ENCODE data around the gene GFRAL. TPM values are rescaled to one million over a fixed set of nuclear protein-coding genes. Genes with fewer than 3 reads are reported as not detected.

GFRAL gene
- total RNA-seq, 1 experiment from 2014 or later = not detected

DNA sequence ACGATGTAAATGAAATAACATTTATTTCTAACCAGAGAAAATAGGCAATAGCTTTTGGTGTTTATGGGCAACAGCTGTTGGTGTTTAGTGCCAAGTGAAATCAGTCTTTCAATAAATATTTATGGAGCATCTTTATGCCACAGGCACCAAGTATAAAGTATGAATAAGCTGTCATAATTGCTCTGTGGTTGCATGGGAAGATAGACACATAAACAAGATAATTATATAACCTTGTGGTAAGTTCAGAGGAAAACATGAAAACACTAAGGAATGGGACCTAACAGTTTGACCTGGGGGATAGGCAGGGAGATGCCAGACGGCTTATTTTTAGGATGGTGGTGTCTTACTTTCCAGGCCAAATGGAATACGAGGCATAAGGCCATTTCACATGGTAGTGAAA is 110.9 kb downstream of the GFRAL start:
- H3K23ac ChIP-seq (ENCODE audit: insufficient read length, low read depth, low read length) = no peak overlapping the region
- H3K27ac ChIP-seq (ENCODE audit: insufficient read length, low read depth, low read length) = no peak overlapping the region
- H2BK15ac ChIP-seq (ENCODE audit: low read depth, low read length) = no peak overlapping the region
- no peak for DNase-seq
- Mint-ChIP-seq H3K27ac (no peak overlapping the region), H3K27me3 (ENCODE audit: low read depth) (no peaks in the 10 kb centered on the region), H3K4me3 (no peak overlapping the region), H3K4me1 (peaks cover 10 to 13% of the 10 kb centered on the region in 2 experiments), H3K9me3 (no peaks in the 10 kb centered on the region), H3K36me3 (ENCODE audit: insufficient read depth in 1 of 3, low read depth in 3 of 3) (no peaks in the 10 kb centered on the region)
- no peaks in the 10 kb centered on the region for H3K79me2 ChIP-seq (ENCODE audit: insufficient read depth, low read length)
- H2AK5ac ChIP-seq (ENCODE audit: insufficient read length, low read length) = no peak overlapping the region
- no peak overlapping the region for H2AFZ ChIP-seq (ENCODE audit: low read length)
- no peaks in the 10 kb centered on the region; the same call in 1 of the 2 replicates for H3K4me1 ChIP-seq (ENCODE audit: insufficient read depth, low read length)
- H3K79me1 ChIP-seq (ENCODE audit: insufficient read depth, low read depth, low read length, poor library complexity, severe bottlenecking) = no peaks in the 10 kb centered on the region
- H4K5ac ChIP-seq (ENCODE audit: insufficient read length, low read depth, low read length) = no peak overlapping the region
- H3K18ac ChIP-seq (ENCODE audit: insufficient read length, low read depth, low read length) = no peak overlapping the region
- no peak overlapping the region for H2BK20ac ChIP-seq (ENCODE audit: low read depth, low read length, poor library complexity, severe bottlenecking)
- H3K14ac ChIP-seq (ENCODE audit: insufficient read depth, low read length) = no peak overlapping the region
- H3K4me2 ChIP-seq (ENCODE audit: insufficient read depth, insufficient read length, low read length) = no peak overlapping the region
- no peak overlapping the region for H3K56ac ChIP-seq (ENCODE audit: insufficient read length, low read depth, low read length)
- H3K4ac ChIP-seq (ENCODE audit: low read depth, low read length) = no peak overlapping the region
- WGBS (ENCODE audit: extremely low coverage, insufficient read length, low lambda C conversion rate) = no CpG with 5 or more reads among the region's 3 CpGs
- no peaks in the 10 kb centered on the region for H3K27me3 ChIP-seq (ENCODE audit: insufficient read depth, low read length)
- H4K91ac ChIP-seq (ENCODE audit: insufficient read length, low read depth, low read length) = no peak overlapping the region
- no peaks in the 10 kb centered on the region for H3K23me2 ChIP-seq (ENCODE audit: insufficient read length, low read depth, low read length, poor library complexity, severe bottlenecking)
- no peak overlapping the region for H2BK5ac ChIP-seq (ENCODE audit: insufficient read length, low read length)
- TF ChIP-seq, protein P1, sequence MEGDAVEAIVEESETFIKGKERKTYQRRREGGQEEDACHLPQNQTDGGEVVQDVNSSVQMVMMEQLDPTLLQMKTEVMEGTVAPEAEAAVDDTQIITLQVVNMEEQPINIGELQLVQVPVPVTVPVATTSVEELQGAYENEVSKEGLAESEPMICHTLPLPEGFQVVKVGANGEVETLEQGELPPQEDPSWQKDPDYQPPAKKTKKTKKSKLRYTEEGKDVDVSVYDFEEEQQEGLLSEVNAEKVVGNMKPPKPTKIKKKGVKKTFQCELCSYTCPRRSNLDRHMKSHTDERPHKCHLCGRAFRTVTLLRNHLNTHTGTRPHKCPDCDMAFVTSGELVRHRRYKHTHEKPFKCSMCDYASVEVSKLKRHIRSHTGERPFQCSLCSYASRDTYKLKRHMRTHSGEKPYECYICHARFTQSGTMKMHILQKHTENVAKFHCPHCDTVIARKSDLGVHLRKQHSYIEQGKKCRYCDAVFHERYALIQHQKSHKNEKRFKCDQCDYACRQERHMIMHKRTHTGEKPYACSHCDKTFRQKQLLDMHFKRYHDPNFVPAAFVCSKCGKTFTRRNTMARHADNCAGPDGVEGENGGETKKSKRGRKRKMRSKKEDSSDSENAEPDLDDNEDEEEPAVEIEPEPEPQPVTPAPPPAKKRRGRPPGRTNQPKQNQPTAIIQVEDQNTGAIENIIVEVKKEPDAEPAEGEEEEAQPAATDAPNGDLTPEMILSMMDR (conservative IDR thresholded peaks at IDR 0.05) = no peak
- no peaks in the 10 kb centered on the region for H3K9me3 ChIP-seq (ENCODE audit: control insufficient read depth, low read depth, low read length)
- no peak overlapping the region for H2BK120ac ChIP-seq (ENCODE audit: low read depth, low read length, poor library complexity, severe bottlenecking)
- no peak overlapping the region for H3K9ac ChIP-seq (ENCODE audit: extremely low read depth, insufficient read length, low read length)
- no peak overlapping the region for H3T11ph ChIP-seq (ENCODE audit: low read length)
- no peaks in the 10 kb centered on the region for H4K20me1 ChIP-seq (ENCODE audit: control insufficient read depth, insufficient read depth, insufficient read length)
- no peak overlapping the region for H4K8ac ChIP-seq (replicated peaks; ENCODE audit: insufficient read length, low read depth, low read length)
- no peak overlapping the region for H2BK12ac ChIP-seq (ENCODE audit: insufficient read length, low read depth, low read length)

Measured in H9 (cell line).